SU-DHL-6 (cell line): ENCODE results near the gene DDX27.

Experiments
- H2AFZ ChIP-seq: fragments of 200-600 bp; sonication (generic); 2 replicates; pipeline ENCODE4 v1.6.1; 2014; ENCODE audit warnings: low read depth, mild to moderate bottlenecking, moderate library complexity, mixed read lengths, antibody characterized with exemption, low read length; ENCODE audit not compliant: severe bottlenecking
- H3F3A ChIP-seq: fragments of 200-600 bp; shearing (Covaris generic); 2 replicates; pipeline ENCODE4 v1.6.0; 2016; ENCODE audit warnings: antibody characterized with exemption, mild to moderate bottlenecking; ENCODE audit not compliant: insufficient read depth
- H3K27ac ChIP-seq: fragments of 200-600 bp; sonication (generic); 2 replicates; pipeline ENCODE4 v1.5.1; 2016; ENCODE audit warnings: low read depth, mild to moderate bottlenecking, low read length, moderate library complexity, mixed read lengths
- H3K27me3 ChIP-seq: fragments of 200-600 bp; sonication (generic), shearing (Covaris generic); 2 replicates; pipeline ENCODE4 v1.6.0; 2014; ENCODE audit warnings: mild to moderate bottlenecking, low read length
- H3K36me3 ChIP-seq: fragments of 200-600 bp; sonication (generic); 2 replicates; pipeline ENCODE4 v1.6.1; 2014; ENCODE audit warnings: mild to moderate bottlenecking, low read length, mixed read lengths
- H3K4me2 ChIP-seq: fragments of 300-600, 200-600 bp; shearing (Covaris generic), sonication (generic); 2 replicates; pipeline ENCODE4 v1.6.0; 2014; ENCODE audit warnings: low read length, low read depth, mild to moderate bottlenecking; ENCODE audit not compliant: poor library complexity, severe bottlenecking
- H3K4me3 ChIP-seq: fragments of 200-600 bp; sonication (generic); 2 replicates; pipeline ENCODE4 v1.5.1; 2014; ENCODE audit warnings: antibody characterized with exemption, low read length, mild to moderate bottlenecking, mixed read lengths; ENCODE audit not compliant: insufficient read depth, poor library complexity, severe bottlenecking
- H3K79me2 ChIP-seq: fragments of 200-600 bp; sonication (generic); 2 replicates; pipeline ENCODE4 v1.6.1; 2014; ENCODE audit warnings: mild to moderate bottlenecking, low read length, moderate library complexity; ENCODE audit not compliant: insufficient read depth
- H3K9ac ChIP-seq: fragments of 200-600 bp; sonication (generic); 2 replicates; pipeline ENCODE4 v1.7.0; 2014; ENCODE audit warnings: mild to moderate bottlenecking, low read length
- H3K9me2 ChIP-seq: fragments of 200-600 bp; sonication (generic); replicated peaks from 2 replicates; pipeline ENCODE4 v1.6.1; 2014; ENCODE audit warnings: low read length; ENCODE audit not compliant: insufficient read depth
- H3K9me3 ChIP-seq: fragments of 200-600 bp; sonication (generic); 2 replicates; pipeline ENCODE4 v1.6.1; 2014; ENCODE audit warnings: low read length, mixed read lengths; ENCODE audit not compliant: insufficient read depth
- H4K20me1 ChIP-seq: fragments of 200-600 bp; sonication (generic); 2 replicates; pipeline ENCODE4 v1.6.1; 2014; ENCODE audit warnings: low read depth, mild to moderate bottlenecking, antibody characterized with exemption, low read length, moderate library complexity, mixed read lengths
- CTCF ChIP-seq: fragments of 200-600 bp; sonication (generic); IDR thresholded peaks from one replicate; pipeline ENCODE4 v1.5.1; 2017; ENCODE audit warnings: antibody characterized with exemption, mild to moderate bottlenecking, low read length, moderate library complexity; ENCODE audit not compliant: insufficient read depth, poor library complexity, severe bottlenecking
- EZH2phosphoT487 ChIP-seq: fragments of 200-600 bp; sonication (generic), shearing (Covaris generic); conservative IDR thresholded peaks from 2 replicates; pipeline ENCODE4 v1.6.1; 2018; ENCODE audit warnings: mild to moderate bottlenecking, antibody characterized with exemption, low read length, moderate library complexity, mixed read lengths

Gene DDX27

GRCh38 chr20:49237531-49237930 lies 18.3 kb downstream of the DDX27 start:
- TF ChIP-seq EZH2phosphoT487, result no peak
- no peak for TF ChIP-seq CTCF
- no peak overlapping the region for H3K27ac ChIP-seq
- no peaks in the 10 kb centered on the region for H3K9me3 ChIP-seq
- no peak overlapping the region for H2AFZ ChIP-seq
- no peak overlapping the region for H3K9ac ChIP-seq
- peaks cover 25% of the 10 kb centered on the region; the same call in 1 of the 2 replicates for H3K36me3 ChIP-seq
- no peaks in the 10 kb centered on the region for H3K27me3 ChIP-seq
- H3F3A ChIP-seq, result no peaks in the 10 kb centered on the region
- no peak overlapping the region for H3K4me3 ChIP-seq
- no peaks in the 10 kb centered on the region for H3K9me2 ChIP-seq
- H4K20me1 ChIP-seq, result no peaks in the 10 kb centered on the region
- H3K4me2 ChIP-seq, result no peak overlapping the region
- no peaks in the 10 kb centered on the region for H3K79me2 ChIP-seq

- H3K4me3 ChIP-seq, result no peak overlapping the region
- no peaks in the 10 kb centered on the region for H3K9me2 ChIP-seq
- no peak overlapping the region for H3K9ac ChIP-seq
- H3F3A ChIP-seq, result peaks cover 12% of the 10 kb centered on the region; the same call in 1 of the 2 replicates
- H3K9me3 ChIP-seq, result no peaks in the 10 kb centered on the region
- no peaks in the 10 kb centered on the region for H3K79me2 ChIP-seq
- H3K27ac ChIP-seq, result no peak overlapping the region
- no peaks in the 10 kb centered on the region for H4K20me1 ChIP-seq
- peaks cover 8% of the 10 kb centered on the region; the same call in 1 of the 2 replicates for H3K36me3 ChIP-seq
- no peaks in the 10 kb centered on the region for H3K27me3 ChIP-seq
- TF ChIP-seq CTCF (peak; percentile 70), EZH2phosphoT487 (no peak)
- H2AFZ ChIP-seq, result no peak overlapping the region
- H3K4me2 ChIP-seq, result no peak overlapping the region
These were observed 26.9 kb downstream of the DDX27 start for GRCh38 chr20:49245921-49246740.

- Histone ChIP-seq H3F3A (peaks cover 12% of the 10 kb centered on the region; the same call in 1 of the 2 replicates), H3K27me3 (no peaks in the 10 kb centered on the region), H3K27ac (no peak overlapping the region), H2AFZ (no peak overlapping the region), H3K4me2 (no peak overlapping the region), H3K9me3 (no peaks in the 10 kb centered on the region), H3K9ac (no peak overlapping the region), H3K4me3 (no peak overlapping the region), H3K36me3 (peaks cover 2% of the 10 kb centered on the region; the same call in 1 of the 2 replicates), H3K9me2 (no peaks in the 10 kb centered on the region), H4K20me1 (no peaks in the 10 kb centered on the region), H3K79me2 (no peaks in the 10 kb centered on the region)
- TF ChIP-seq EZH2phosphoT487 (no peak), CTCF (no peak)
These were observed 28.0 kb downstream of the DDX27 start for GRCh38 chr20:49247169-49247723.
